HCT116 (cell line): ENCODE results near the gene PTPRA. TPM values are rescaled to one million over a fixed set of nuclear protein-coding genes. Genes with fewer than 3 reads are reported as not detected.

Experiments
- ATAC-seq: fragments of 200-7000 bp; cut with Tn5 transposase; 2 replicates; pipeline ENCODE4 v1.9.1; 2020; ENCODE audit warnings: mild to moderate bottlenecking, moderate library complexity
- BruUV-seq: library from RNA; stranded (reverse); fragments of 400-500 nt; replicated peaks from 2 replicates; lab custom pipeline; 2021; lab: Mats Ljungman, UMichigan
- CTCF ChIA-PET: fragments of 300-600 bp; sonication (Branson Sonifier 250); formaldehyde crosslinking; loops from one replicate; lab custom pipeline; 2021; ENCODE audit warnings: antibody characterized with exemption; lab: Charles Lee
- POLR2A ChIA-PET: fragments of 300-600, 350-600 bp; sonication (Branson Sonifier 250); formaldehyde crosslinking; loops from one replicate; lab custom pipeline; 2021; ENCODE audit warnings: antibody characterized with exemption; lab: Charles Lee
- RAD21 ChIA-PET, 2 experiments: fragments of 300-600 bp; sonication (Branson Sonifier 250); formaldehyde crosslinking; loops; one replicate each; lab custom pipeline; 2023; ENCODE audit warnings: low total read pairs in 2 of 2; ENCODE audit not compliant: uncharacterized antibody in 2 of 2, unreplicated experiment in 2 of 2, low non-redundant PET in 1 of 2; lab: Charles Lee
- DNase-seq: peaks from one replicate; pipeline ENCODE4 v3.0.0-alpha.2; 2010; ENCODE audit warnings: low read depth, low spot score
- H2AFZ ChIP-seq: fragments of 200-600 bp; shearing (Covaris generic), sonication (generic); 2 replicates; pipeline ENCODE4 v1.6.1; 2017; ENCODE audit warnings: low read depth, mixed run types, mixed read lengths, antibody characterized with exemption, low read length; ENCODE audit not compliant: poor library complexity, severe bottlenecking
- H3K27ac ChIP-seq: 2 replicates; pipeline ENCODE4 v1.5.1; 2012; ENCODE audit warnings: low read depth, low read length
- H3K27me3 ChIP-seq: fragments of 200-600 bp; sonication (generic); 2 replicates; pipeline ENCODE4 v1.6.1; 2016; ENCODE audit warnings: mixed run types, low read length, mixed read lengths; ENCODE audit not compliant: insufficient read depth
- H3K36me3 ChIP-seq, 2 experiments: fragments of 200-500 bp in 1 of 2; fragments of 200-600 bp in 1 of 2; sonication (Bioruptor generic) in 1 of 2; sonication (generic) in 1 of 2; 2 replicates each; pipeline versions ENCODE4 v1.5.1 to v1.6.1; 2014 to 2016; ENCODE audit warnings: low read length in 2 of 2, inconsistent platforms in 1 of 2, mixed read lengths in 1 of 2, mixed run types in 1 of 2; ENCODE audit not compliant: insufficient read depth in 2 of 2, control insufficient read depth in 1 of 2
- H3K4me1 ChIP-seq, 2 experiments: fragments of 200-600 bp in 1 of 2; sonication (generic) in 1 of 2; 2 replicates each; pipeline versions ENCODE4 v1.5.1 to v1.6.1; 2012 to 2017; ENCODE audit warnings: low read length in 2 of 2, inconsistent platforms in 1 of 2, mild to moderate bottlenecking in 1 of 2, mixed read lengths in 1 of 2, mixed run types in 1 of 2, moderate library complexity in 1 of 2; ENCODE audit not compliant: insufficient read depth in 2 of 2, control insufficient read depth in 1 of 2
- H3K4me2 ChIP-seq: fragments of 200-600 bp; sonication (generic); 2 replicates; pipeline ENCODE4 v1.6.1; 2017; ENCODE audit warnings: mixed run types, low read length, mixed read lengths
- H3K4me3 ChIP-seq, 2 experiments: fragments of 200-600 bp in 1 of 2; sonication (generic) in 1 of 2; replicated peaks in 1 of 2; 2 replicates each; pipeline ENCODE4 v1.5.1; 2011 to 2016; ENCODE audit warnings: low read length in 2 of 2, control low read depth in 1 of 2, low read depth in 1 of 2, mild to moderate bottlenecking in 1 of 2, mixed read lengths in 1 of 2, mixed run types in 1 of 2
- H3K79me2 ChIP-seq: fragments of 200-600 bp; sonication (generic); 2 replicates; pipeline ENCODE4 v1.6.1; 2017; ENCODE audit warnings: mild to moderate bottlenecking, mixed run types, low read length, moderate library complexity, mixed read lengths; ENCODE audit not compliant: insufficient read depth
- H3K9ac ChIP-seq: fragments of 200-600 bp; sonication (generic); 2 replicates; pipeline ENCODE4 v1.6.1; 2016; ENCODE audit warnings: low read length, mixed read lengths
- H3K9me2 ChIP-seq: fragments of 200-600 bp; sonication (generic), shearing (Covaris generic); 2 replicates; pipeline ENCODE4 v1.6.1; 2017; ENCODE audit warnings: mixed run types, mild to moderate bottlenecking, moderate library complexity; ENCODE audit not compliant: insufficient read depth
- H3K9me3 ChIP-seq, 2 experiments: fragments of 200-500 bp in 1 of 2; fragments of 200-600 bp in 1 of 2; sonication (Bioruptor generic) in 1 of 2; sonication (generic) in 1 of 2; 2 replicates each; pipeline ENCODE4 v1.6.1; 2014 to 2017; ENCODE audit warnings: low read length in 2 of 2, mixed read lengths in 2 of 2, inconsistent platforms in 1 of 2, low read depth in 1 of 2, mild to moderate bottlenecking in 1 of 2, mixed run types in 1 of 2, moderate library complexity in 1 of 2; ENCODE audit not compliant: control insufficient read depth in 1 of 2, insufficient read depth in 1 of 2
- H4K20me1 ChIP-seq: fragments of 200-600 bp; sonication (generic), shearing (Covaris generic); 2 replicates; pipeline ENCODE4 v1.6.1; 2017; ENCODE audit warnings: mixed run types, mild to moderate bottlenecking, moderate library complexity; ENCODE audit not compliant: insufficient read depth
- CBX3 ChIP-seq: IDR thresholded peaks from 2 replicates; pipeline ENCODE4 v1.6.1; 2012; ENCODE audit warnings: low read depth
- CEBPB ChIP-seq: IDR thresholded peaks from 2 replicates; pipeline ENCODE4 v1.6.1; 2012; ENCODE audit warnings: low read depth
- ELF1 ChIP-seq: IDR thresholded peaks from 2 replicates; pipeline ENCODE4 v1.6.1; 2012; ENCODE audit warnings: low read depth, borderline replicate concordance
- EZH2 ChIP-seq: fragments of 200-600 bp; sonication (generic); IDR thresholded peaks from 2 replicates; pipeline ENCODE4 v1.6.1; 2017; ENCODE audit warnings: antibody characterized with exemption, mixed run types
- EZH2phosphoT487 ChIP-seq: fragments of 200-600 bp; IDR thresholded peaks from 2 replicates; pipeline ENCODE4 v1.6.1; 2018; ENCODE audit warnings: antibody characterized with exemption, borderline replicate concordance
- FOSL1 ChIP-seq: IDR thresholded peaks from 2 replicates; pipeline ENCODE4 v1.6.1; 2012; ENCODE audit warnings: low read depth
- JUND ChIP-seq: IDR thresholded peaks from 2 replicates; pipeline ENCODE4 v1.6.1; 2012
- MAX ChIP-seq: IDR thresholded peaks from 2 replicates; pipeline ENCODE4 v1.6.1; 2012
- POLR2A ChIP-seq: IDR thresholded peaks from 2 replicates; pipeline ENCODE4 v1.7.0; 2011; ENCODE audit warnings: borderline replicate concordance; ENCODE audit not compliant: insufficient read depth, insufficient read length; ENCODE audit errors: extremely low read depth
- RAD21 ChIP-seq: IDR thresholded peaks from 2 replicates; pipeline ENCODE4 v1.6.1; 2012; ENCODE audit warnings: low read depth, mild to moderate bottlenecking
- SIN3A ChIP-seq: IDR thresholded peaks from 2 replicates; pipeline ENCODE4 v1.6.1; 2012; ENCODE audit warnings: low read depth
- SP1 ChIP-seq: IDR thresholded peaks from 2 replicates; pipeline ENCODE4 v1.6.1; 2012; ENCODE audit warnings: low read depth
- SRF ChIP-seq: IDR thresholded peaks from 2 replicates; pipeline ENCODE4 v1.6.1; 2012; ENCODE audit warnings: low read depth
- YY1 ChIP-seq: IDR thresholded peaks from 2 replicates; pipeline ENCODE4 v1.6.1; 2011; ENCODE audit warnings: low read length, low read depth, moderate library complexity, mild to moderate bottlenecking; ENCODE audit not compliant: insufficient replicate concordance; ENCODE audit errors: extremely low read depth
- ZFX ChIP-seq: fragments of 450-650 bp; IDR thresholded peaks from 2 replicates; pipeline ENCODE4 v1.6.1; 2017
- ZNF274 ChIP-seq: fragments of 200-500 bp; sonication (Bioruptor generic); IDR thresholded peaks from 2 replicates; pipeline ENCODE4 v1.6.1; 2014; ENCODE audit warnings: mild to moderate bottlenecking, low read depth, low read length, inconsistent platforms
- intact Hi-C: fragments of 100-400 bp; cut with micrococcal nuclease; formaldehyde crosslinking; loops from 2 replicates; pipeline ENCODE4 v1.10.0; 2022
- total RNA-seq: library from RNA; stranded (reverse); gene quantifications from one replicate; pipeline ENCODE4 v1.2.1, GENCODE V29; 2021; ENCODE audit not compliant: unreplicated experiment
- TF ChIP-seq, protein P1 (sequence below): IDR thresholded peaks from 2 replicates; pipeline ENCODE4 v1.6.1; 2011; ENCODE audit warnings: mild to moderate bottlenecking, low read length, moderate library complexity; ENCODE audit not compliant: insufficient replicate concordance; ENCODE audit errors: extremely low read depth
- TF ChIP-seq, protein P2 (sequence below): IDR thresholded peaks from 2 replicates; pipeline ENCODE4 v1.6.1; 2012
- TF ChIP-seq, protein P3 (sequence below): IDR thresholded peaks from 2 replicates; pipeline ENCODE4 v1.6.1; 2012; ENCODE audit warnings: low read depth

The PTPRA gene
- total RNA-seq, 1 experiment from 2014 or later = 44.6 TPM

DNA sequence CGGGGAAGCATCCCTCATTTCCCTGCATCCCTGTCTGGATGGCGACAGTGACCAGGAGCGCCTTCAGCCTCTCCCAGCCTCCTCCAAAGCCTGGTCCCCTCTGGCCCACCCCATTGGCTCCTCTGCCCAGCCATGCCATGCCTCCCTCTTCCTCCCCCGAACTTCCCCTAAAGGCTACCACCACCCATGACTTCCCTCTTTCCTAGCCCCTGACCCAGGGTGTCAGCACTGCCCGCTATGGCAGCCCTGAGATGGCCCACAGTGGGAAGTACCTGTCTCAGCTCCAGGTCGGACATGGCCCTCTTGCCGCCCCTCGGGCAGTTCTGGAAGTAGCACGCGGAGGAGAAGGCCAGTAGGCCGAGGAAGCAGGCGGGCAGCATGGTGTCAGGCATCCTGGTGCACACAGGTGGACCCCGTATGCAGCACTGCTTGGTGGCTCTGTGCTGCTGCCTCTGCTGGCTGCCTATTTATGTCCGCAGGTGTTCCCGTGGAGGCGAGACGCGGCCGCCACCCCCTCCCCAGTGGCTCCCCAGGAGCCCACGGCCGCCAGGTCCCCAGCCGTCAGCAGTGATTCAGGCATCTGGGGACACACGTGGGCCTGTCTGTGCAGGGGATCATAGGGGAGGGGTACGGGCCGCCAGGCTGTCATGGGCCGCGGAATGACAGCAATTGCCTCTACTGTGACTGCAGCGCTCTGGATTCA, 211.2 kb downstream of the PTPRA start, which contains the start of gene AVP:
Gene AVP, minus strand, starts transcription at position 442 of the 703 bp plus-strand sequence. Its CDS starts 50 bp downstream, at position 392.
- RAD21 ChIA-PET = no interaction called here
- Histone ChIP-seq H4K20me1 (no peaks in the 10 kb centered on the region), H3K36me3 (no peaks in the 10 kb centered on the region), H3K4me3 (no peak within 1 kb of the TSS), H3K9me3 (no peaks in the 10 kb centered on the region), H3K9ac (no peak within 1 kb of the TSS), H3K27me3 (no peaks in the 10 kb centered on the region), H3K4me2 (no peak within 1 kb of the TSS), H3K9me2 (no peaks in the 10 kb centered on the region), H3K4me1 (peaks cover 0 to 7% of the 10 kb centered on the region in 2 experiments; a peak in 2 of 4 replicates), H2AFZ (no peak within 1 kb of the TSS), H3K27ac (no peak within 1 kb of the TSS), H3K79me2 (no peaks in the 10 kb centered on the region)
- CTCF ChIA-PET = no interaction called here
- BruUV-seq = no TSS peak
- ATAC-seq (no peak), DNase-seq (no peak)
- POLR2A ChIA-PET = no interaction called here
- intact Hi-C loops = no loop called here
- TF ChIP-seq YY1 (no peak), CEBPB (no peak), JUND (no peak), EZH2phosphoT487 (no peak), ZNF274 (no peak), MAX (no peak), FOSL1 (no peak), ELF1 (no peak), RAD21 (no peak), CBX3 (no peak), POLR2A (no peak), SRF (no peak), ZFX (no peak), EZH2 (no peak), SIN3A (no peak), SP1 (no peak)
- TF ChIP-seq, protein P1, sequence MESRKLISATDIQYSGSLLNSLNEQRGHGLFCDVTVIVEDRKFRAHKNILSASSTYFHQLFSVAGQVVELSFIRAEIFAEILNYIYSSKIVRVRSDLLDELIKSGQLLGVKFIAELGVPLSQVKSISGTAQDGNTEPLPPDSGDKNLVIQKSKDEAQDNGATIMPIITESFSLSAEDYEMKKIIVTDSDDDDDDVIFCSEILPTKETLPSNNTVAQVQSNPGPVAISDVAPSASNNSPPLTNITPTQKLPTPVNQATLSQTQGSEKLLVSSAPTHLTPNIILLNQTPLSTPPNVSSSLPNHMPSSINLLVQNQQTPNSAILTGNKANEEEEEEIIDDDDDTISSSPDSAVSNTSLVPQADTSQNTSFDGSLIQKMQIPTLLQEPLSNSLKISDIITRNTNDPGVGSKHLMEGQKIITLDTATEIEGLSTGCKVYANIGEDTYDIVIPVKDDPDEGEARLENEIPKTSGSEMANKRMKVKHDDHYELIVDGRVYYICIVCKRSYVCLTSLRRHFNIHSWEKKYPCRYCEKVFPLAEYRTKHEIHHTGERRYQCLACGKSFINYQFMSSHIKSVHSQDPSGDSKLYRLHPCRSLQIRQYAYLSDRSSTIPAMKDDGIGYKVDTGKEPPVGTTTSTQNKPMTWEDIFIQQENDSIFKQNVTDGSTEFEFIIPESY = no peak
- TF ChIP-seq, protein P2, sequence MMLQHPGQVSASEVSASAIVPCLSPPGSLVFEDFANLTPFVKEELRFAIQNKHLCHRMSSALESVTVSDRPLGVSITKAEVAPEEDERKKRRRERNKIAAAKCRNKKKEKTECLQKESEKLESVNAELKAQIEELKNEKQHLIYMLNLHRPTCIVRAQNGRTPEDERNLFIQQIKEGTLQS = no peak
- TF ChIP-seq, protein P3, sequence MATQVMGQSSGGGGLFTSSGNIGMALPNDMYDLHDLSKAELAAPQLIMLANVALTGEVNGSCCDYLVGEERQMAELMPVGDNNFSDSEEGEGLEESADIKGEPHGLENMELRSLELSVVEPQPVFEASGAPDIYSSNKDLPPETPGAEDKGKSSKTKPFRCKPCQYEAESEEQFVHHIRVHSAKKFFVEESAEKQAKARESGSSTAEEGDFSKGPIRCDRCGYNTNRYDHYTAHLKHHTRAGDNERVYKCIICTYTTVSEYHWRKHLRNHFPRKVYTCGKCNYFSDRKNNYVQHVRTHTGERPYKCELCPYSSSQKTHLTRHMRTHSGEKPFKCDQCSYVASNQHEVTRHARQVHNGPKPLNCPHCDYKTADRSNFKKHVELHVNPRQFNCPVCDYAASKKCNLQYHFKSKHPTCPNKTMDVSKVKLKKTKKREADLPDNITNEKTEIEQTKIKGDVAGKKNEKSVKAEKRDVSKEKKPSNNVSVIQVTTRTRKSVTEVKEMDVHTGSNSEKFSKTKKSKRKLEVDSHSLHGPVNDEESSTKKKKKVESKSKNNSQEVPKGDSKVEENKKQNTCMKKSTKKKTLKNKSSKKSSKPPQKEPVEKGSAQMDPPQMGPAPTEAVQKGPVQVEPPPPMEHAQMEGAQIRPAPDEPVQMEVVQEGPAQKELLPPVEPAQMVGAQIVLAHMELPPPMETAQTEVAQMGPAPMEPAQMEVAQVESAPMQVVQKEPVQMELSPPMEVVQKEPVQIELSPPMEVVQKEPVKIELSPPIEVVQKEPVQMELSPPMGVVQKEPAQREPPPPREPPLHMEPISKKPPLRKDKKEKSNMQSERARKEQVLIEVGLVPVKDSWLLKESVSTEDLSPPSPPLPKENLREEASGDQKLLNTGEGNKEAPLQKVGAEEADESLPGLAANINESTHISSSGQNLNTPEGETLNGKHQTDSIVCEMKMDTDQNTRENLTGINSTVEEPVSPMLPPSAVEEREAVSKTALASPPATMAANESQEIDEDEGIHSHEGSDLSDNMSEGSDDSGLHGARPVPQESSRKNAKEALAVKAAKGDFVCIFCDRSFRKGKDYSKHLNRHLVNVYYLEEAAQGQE = no peak
